Activated CD4-positive, alpha-beta memory T cell treated with anti-CD3 and anti-CD28 coated beads, Interleukin-2, amount 10 ng/mL, durations not matched to agents 7 days and 5 days (primary cell): ENCODE measurements around the gene CDH4. TPM values are rescaled to one million over a fixed set of nuclear protein-coding genes. Genes with fewer than 3 reads are reported as not detected.

Experiments
- CTCF ChIA-PET: fragments of 350-600 bp; sonication (Branson Sonifier 250); formaldehyde crosslinking; loops from one replicate; lab custom pipeline; 2021; ENCODE audit warnings: antibody characterized with exemption, inconsistent platforms; lab: Charles Lee
- POLR2A ChIA-PET: fragments of 350-600 bp; sonication (Branson Sonifier 250); formaldehyde crosslinking; loops from one replicate; lab custom pipeline; 2021; ENCODE audit warnings: antibody characterized with exemption; lab: Charles Lee
- DNase-seq: peaks from one replicate; pipeline ENCODE4 v3.0.0-alpha.2; 2020
- H3K27ac Mint-ChIP-seq: one replicate; pipeline ENCODE4 v1.8.0; 2021; ENCODE audit warnings: mild to moderate bottlenecking, mixed read lengths
- H3K27me3 Mint-ChIP-seq: one replicate; pipeline ENCODE4 v1.8.0; 2021; ENCODE audit warnings: mixed read lengths
- H3K36me3 Mint-ChIP-seq: one replicate; pipeline ENCODE4 v1.8.0; 2021; ENCODE audit warnings: low read depth, mixed read lengths
- H3K4me1 Mint-ChIP-seq: one replicate; pipeline ENCODE4 v1.8.0; 2021; ENCODE audit warnings: mixed read lengths
- H3K4me3 Mint-ChIP-seq: one replicate; pipeline ENCODE4 v1.8.0; 2021; ENCODE audit warnings: mild to moderate bottlenecking, mixed read lengths
- H3K9me3 Mint-ChIP-seq: one replicate; pipeline ENCODE4 v1.8.0; 2021; ENCODE audit warnings: mixed read lengths
- total RNA-seq, 2 experiments: library from RNA; stranded (reverse); gene quantifications; one replicate each; pipeline ENCODE4 v1.2.3, GENCODE V29; 2021

CDH4 gene
- total RNA-seq, 2 experiments from 2014 or later = 0.15 to 0.20 TPM

DNA sequence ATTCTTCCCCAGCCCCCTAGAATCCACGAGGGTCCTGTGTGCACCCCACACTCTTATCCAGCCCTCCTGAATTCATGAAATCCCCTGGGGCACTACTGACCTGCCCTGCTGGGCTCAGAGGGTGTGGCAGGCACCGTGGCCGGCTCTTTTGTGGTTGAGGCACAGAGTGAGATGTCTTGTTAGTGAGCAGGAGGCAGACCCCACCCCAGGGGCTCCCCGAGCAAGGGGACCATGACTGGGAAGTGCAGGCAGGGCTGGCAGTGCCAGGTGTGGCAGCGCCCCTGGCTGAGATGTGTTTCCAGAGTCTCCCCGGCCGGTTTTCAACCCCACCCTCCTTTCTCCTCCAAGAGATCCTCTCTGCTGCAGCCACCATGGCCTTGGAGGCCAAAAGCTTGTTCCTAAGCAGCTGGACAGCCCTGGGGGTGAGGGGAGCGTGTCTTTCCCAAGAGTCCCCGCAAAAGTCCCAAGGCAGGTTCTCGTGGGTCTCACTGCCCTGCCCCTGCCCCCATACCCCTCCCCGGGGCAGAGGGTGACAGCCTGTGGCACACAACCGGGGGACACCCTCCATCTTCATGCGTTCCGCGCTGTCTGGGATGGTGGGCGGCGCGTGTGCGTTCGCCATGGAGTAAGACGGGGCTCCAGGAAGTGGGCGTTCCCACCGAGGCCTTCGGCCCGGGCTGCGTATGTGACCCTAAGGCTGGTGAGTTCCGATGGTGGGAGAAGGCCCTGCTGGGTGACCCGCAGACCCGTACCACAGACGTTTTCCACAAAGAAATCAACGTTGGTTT, 604.8 kb downstream of the CDH4 start:
- Mint-ChIP-seq H3K27ac (no peak overlapping the region), H3K4me3 (no peak overlapping the region), H3K27me3 (no peaks in the 10 kb centered on the region), H3K36me3 (no peaks in the 10 kb centered on the region), H3K9me3 (no peaks in the 10 kb centered on the region), H3K4me1 (no peaks in the 10 kb centered on the region)
- CTCF ChIA-PET = no interaction called here
- no peak for DNase-seq
- POLR2A ChIA-PET = no interaction called here

DNA sequence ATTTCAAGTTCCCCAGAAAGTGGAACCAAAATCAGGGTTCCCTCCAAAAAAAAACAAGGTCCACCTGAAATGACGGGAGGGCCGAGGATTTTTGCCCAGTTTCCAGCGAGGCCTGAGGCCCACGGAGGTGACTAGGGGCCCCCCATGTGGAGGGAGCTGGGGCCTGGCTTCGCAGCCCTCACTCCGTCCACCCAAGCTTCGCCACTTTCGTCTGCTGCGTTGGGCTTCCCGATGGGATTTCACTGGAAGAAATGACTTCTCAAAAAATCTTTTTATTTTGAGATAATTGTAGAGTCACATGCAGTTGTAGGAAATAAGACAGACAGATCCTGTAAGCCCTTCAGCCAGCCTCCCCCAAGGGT, 605.3 kb downstream of the CDH4 start:
- H3K4me3 Mint-ChIP-seq = no peak overlapping the region
- H3K4me1 Mint-ChIP-seq = no peaks in the 10 kb centered on the region
- no peaks in the 10 kb centered on the region for H3K27me3 Mint-ChIP-seq
- DNase-seq = no peak
- ChIA-PET CTCF (no interaction called here), POLR2A (no interaction called here)
- H3K27ac Mint-ChIP-seq = no peak overlapping the region
- H3K36me3 Mint-ChIP-seq = no peaks in the 10 kb centered on the region
- no peaks in the 10 kb centered on the region for H3K9me3 Mint-ChIP-seq

DNA sequence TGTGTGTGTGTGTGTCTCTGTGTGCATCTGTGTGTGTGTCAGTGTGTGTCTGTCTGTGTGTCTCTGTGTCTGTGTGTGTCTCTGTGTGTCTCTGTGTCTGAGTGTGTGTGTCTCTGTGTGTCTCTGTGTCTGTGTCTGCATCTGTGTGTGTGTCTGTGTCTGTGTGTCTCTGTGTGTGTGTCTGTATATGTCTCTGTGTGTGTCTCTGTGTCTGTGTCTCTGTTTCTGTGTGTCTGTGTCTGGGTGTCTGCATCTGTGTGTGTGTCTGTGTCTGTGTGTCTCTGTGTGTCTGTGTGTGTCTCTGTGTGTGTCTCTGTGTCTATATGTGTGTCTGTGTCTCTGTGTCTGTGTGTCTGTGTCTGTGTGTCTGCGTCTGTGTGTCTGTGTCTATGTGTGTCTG, 605.8 kb downstream of the CDH4 start:
- Mint-ChIP-seq H3K4me1 (no peaks in the 10 kb centered on the region), H3K27me3 (no peaks in the 10 kb centered on the region), H3K9me3 (no peaks in the 10 kb centered on the region), H3K4me3 (no peak overlapping the region), H3K36me3 (no peaks in the 10 kb centered on the region), H3K27ac (no peak overlapping the region)
- no peak for DNase-seq
- CTCF ChIA-PET = no interaction called here
- POLR2A ChIA-PET = no interaction called here

DNA sequence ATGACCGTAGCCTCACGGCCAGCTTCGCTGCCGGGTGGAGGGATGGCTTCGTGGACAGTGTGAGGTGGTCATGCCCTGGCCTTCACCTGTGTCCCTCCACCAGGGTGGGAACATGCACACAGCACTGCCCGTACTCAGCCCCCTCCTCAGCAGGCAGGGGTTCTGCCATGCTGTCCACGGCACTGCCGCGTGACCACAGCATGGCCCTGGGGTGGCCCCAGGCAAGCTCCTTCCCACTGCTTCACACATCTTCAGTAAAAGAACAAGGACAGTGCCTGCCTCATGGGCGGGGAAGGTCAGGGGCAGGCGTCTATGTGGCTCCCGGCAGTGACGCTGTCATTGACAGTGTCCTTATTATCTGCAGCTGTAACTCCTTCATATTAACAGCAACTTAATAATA, 607.7 kb downstream of the CDH4 start:
- ChIA-PET POLR2A (no interaction called here), CTCF (no interaction called here)
- H3K27me3 Mint-ChIP-seq = no peaks in the 10 kb centered on the region
- no peaks in the 10 kb centered on the region for H3K36me3 Mint-ChIP-seq
- no peak overlapping the region for H3K27ac Mint-ChIP-seq
- H3K4me3 Mint-ChIP-seq = no peak overlapping the region
- no peaks in the 10 kb centered on the region for H3K4me1 Mint-ChIP-seq
- no peak for DNase-seq
- H3K9me3 Mint-ChIP-seq = no peaks in the 10 kb centered on the region

DNA sequence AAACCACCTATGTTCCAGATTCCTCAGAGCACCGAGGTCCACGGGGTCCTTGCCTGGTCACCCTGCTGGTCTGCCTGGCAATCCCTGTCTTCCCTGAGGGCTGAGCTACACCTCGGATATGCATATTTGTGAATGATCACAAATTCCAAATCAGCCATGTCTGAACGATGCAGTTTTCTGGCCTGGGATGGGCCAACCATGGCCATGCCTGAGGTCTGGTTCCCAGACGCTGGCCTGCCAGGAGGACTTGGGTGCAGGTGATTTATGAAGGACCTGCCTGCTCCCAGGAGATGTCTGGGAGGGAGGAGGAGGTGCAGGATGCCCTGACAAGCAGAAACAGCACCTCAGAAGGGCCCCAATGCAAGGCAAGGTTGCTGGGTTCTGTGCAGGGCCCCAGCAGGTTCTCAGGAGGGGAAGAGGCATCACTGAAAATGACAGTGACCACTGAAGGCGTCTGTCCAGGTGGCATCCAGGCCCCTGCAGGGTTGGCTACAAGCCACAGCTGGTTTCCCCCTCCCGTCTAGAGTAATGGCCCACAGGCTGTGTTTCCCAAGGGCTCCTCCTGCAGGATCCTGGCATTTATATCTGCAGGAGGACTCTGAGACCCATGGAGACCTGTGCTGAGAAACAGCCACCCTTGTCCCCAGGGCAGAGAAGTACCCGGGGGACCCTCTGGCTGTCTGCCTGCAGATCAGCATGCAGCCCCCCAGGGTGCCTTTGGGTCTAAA, 608.4 kb downstream of the CDH4 start:
- Mint-ChIP-seq H3K4me1 (peaks cover 3% of the 10 kb centered on the region), H3K9me3 (peaks cover 5% of the 10 kb centered on the region), H3K27ac (no peak overlapping the region), H3K4me3 (no peak overlapping the region), H3K27me3 (no peaks in the 10 kb centered on the region), H3K36me3 (peaks cover 4% of the 10 kb centered on the region)
- CTCF ChIA-PET = no interaction called here
- no peak for DNase-seq
- POLR2A ChIA-PET = no interaction called here

DNA sequence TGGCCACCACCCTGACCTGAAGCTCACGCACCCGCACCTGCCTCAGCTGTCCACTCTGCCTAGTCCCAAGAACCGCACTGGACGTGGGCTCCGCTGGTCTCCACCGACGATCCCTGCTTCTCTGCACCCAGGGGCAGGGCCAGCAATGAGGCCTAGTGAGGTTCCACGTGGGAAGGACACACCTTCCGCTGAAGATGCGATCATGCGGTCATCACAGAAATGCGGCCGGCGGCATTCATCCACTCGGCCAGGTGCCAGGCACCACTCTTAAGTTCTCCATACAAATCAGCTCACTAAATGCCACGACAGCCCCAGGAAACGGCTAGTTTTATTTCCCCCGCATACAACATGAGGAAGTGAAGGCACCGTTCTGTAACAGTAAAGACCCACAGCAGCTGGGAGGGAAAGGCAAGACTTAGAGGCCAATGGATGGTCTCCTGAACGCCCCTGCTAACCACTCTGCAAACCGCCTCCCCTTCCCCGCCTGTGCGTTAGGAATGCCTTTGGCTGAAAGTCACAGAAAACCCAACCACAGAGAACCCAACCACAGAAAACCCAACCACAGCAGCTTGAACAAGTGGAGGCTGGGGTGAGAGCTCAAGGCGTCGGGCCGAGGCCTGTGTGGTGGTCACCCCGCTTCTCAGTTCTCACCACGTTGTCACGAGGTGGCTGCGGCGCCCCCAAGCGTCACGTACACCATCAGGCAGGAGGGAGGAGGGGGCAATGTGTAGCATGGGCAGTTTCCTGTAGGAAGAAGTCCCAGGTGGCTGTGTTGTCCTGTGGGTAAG, 609.2 kb downstream of the CDH4 start:
- Mint-ChIP-seq H3K9me3 (peaks cover 9% of the 10 kb centered on the region), H3K4me1 (peaks cover 3% of the 10 kb centered on the region), H3K27ac (no peak overlapping the region), H3K4me3 (no peak overlapping the region), H3K36me3 (peaks cover 4% of the 10 kb centered on the region), H3K27me3 (no peaks in the 10 kb centered on the region)
- ChIA-PET CTCF (no interaction called here), POLR2A (no interaction called here)
- no peak for DNase-seq

DNA sequence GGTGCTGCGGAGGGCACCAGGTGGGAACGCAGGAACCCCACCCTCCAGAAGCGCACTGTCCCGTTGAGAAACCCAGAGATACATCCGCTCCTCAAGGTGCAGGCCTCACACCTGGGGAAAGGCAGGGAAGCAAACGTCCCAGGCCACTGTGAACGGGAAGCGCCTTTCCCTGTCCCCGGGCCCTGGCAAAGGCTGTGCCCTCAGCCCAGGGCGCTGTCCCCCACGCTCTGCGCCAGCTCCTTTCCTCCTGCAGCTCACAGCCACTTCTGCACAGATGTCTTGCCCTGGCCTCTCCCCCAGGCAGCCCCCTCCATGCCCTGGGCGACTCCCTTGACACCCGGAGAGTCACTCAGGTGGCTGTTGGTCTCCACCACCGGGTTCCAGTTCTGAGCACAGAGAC, 609.8 kb downstream of the CDH4 start:
- POLR2A ChIA-PET = no interaction called here
- no peak for DNase-seq
- no peak overlapping the region for H3K4me3 Mint-ChIP-seq

DNA sequence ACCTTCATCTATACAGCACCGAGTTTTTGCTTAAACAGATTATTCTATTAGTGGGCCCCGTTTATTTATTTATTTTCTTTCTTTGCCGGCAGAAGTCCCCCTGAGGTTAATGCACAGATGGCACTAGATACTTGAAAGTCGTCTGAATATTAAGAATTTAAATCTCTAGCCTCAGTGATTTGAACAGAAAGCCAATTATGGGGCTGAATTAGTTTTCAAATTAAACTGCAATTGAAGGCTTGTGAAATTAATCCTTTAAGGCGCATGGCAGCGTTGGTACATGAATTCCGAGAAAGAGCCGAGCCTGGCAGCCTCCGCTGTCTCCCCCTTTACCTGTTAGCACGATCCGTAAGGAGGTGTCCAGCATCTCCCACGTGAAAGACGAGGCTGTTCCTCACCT, 610.8 kb downstream of the CDH4 start:
- peaks cover 14% of the 10 kb centered on the region for H3K9me3 Mint-ChIP-seq
- ChIA-PET CTCF (no interaction called here), POLR2A (no interaction called here)
- peaks cover 4% of the 10 kb centered on the region for H3K36me3 Mint-ChIP-seq
- H3K27me3 Mint-ChIP-seq = no peaks in the 10 kb centered on the region
- no peak overlapping the region for H3K27ac Mint-ChIP-seq
- H3K4me1 Mint-ChIP-seq = peaks cover 3% of the 10 kb centered on the region
- H3K4me3 Mint-ChIP-seq = no peak overlapping the region
- DNase-seq = no peak

More for the DNA sequence above, 609.8 kb downstream of the CDH4 start:
- CTCF ChIA-PET = no interaction called here
- Mint-ChIP-seq H3K4me1 (peaks cover 3% of the 10 kb centered on the region), H3K9me3 (peaks cover 14% of the 10 kb centered on the region), H3K36me3 (peaks cover 4% of the 10 kb centered on the region), H3K27ac (no peak overlapping the region), H3K27me3 (no peaks in the 10 kb centered on the region)

DNA sequence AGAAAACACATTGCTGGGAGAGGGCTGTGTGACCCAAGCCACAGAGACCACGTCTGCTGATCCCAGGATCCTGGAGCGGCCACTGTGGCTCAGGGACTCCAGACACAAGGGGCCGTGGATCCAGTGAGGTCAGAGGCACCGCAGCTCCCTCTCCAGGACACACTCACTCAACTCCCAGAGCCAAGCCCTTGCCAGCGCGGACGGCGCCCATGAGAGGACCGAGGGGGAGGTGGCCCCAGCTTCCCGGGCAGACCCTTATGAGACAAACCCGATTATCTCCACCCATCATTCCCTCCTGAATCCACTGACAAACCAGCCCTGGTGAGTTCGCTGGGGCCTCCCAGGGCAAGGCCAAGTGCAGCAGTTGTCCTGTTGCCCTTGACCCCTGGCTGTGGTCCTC, 612.4 kb downstream of the CDH4 start:
- Mint-ChIP-seq H3K4me1 (peaks cover 3% of the 10 kb centered on the region), H3K4me3 (no peak overlapping the region), H3K9me3 (peaks cover 14% of the 10 kb centered on the region), H3K27ac (no peak overlapping the region), H3K27me3 (no peaks in the 10 kb centered on the region), H3K36me3 (peaks cover 4% of the 10 kb centered on the region)
- no peak for DNase-seq
- ChIA-PET CTCF (no interaction called here), POLR2A (no interaction called here)

DNA sequence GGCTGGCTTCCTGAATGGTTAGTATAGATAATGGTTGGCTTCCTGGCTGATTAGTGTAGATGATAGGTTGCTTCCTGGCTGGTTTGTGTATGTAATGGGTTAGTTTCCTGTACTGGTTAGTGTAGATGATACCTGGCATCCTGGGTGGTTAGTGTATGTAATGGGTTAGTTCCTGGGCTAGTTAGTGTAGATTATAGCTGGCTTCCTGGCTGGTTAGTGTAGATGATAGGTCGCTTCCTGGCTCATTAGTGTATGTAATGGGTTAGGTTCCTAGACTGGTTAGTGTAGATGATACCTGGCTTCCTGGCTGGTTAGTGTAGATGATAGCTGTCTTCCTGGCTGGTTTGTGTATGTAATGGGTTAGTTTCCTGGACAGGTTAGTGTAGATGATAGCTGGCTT, 613.3 kb downstream of the CDH4 start:
- Mint-ChIP-seq H3K9me3 (peaks cover 14% of the 10 kb centered on the region), H3K4me3 (no peak overlapping the region), H3K27ac (no peak overlapping the region), H3K36me3 (peaks cover 4% of the 10 kb centered on the region), H3K4me1 (peaks cover 3% of the 10 kb centered on the region), H3K27me3 (no peaks in the 10 kb centered on the region)
- DNase-seq = no peak
- ChIA-PET CTCF (no interaction called here), POLR2A (no interaction called here)

DNA sequence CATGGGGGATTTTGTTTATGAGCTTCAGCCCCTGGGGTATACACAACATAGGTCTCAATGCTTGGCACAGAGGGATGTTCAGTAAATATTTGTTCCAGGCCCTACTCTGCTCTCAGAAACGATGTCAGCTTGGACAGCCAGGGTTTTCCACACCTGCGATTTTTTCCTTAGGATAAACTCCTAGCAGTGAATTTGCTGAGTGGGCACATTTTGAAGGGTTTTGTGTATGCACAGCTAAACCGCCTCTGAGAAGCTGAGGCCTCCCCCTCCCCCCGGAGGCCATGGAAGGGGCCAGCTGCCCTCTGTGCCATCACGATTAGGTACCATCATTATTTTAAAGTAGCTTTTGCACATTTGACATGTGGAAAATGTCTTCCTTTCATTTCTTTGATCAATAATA, 614.1 kb downstream of the CDH4 start:
- ChIA-PET CTCF (no interaction called here), POLR2A (no interaction called here)
- H3K9me3 Mint-ChIP-seq = peaks cover 14% of the 10 kb centered on the region
- peaks cover 4% of the 10 kb centered on the region for H3K36me3 Mint-ChIP-seq
- H3K27ac Mint-ChIP-seq = no peak overlapping the region
- no peak overlapping the region for H3K4me3 Mint-ChIP-seq
- peaks cover 3% of the 10 kb centered on the region for H3K4me1 Mint-ChIP-seq
- no peaks in the 10 kb centered on the region for H3K27me3 Mint-ChIP-seq
- no peak for DNase-seq

DNA sequence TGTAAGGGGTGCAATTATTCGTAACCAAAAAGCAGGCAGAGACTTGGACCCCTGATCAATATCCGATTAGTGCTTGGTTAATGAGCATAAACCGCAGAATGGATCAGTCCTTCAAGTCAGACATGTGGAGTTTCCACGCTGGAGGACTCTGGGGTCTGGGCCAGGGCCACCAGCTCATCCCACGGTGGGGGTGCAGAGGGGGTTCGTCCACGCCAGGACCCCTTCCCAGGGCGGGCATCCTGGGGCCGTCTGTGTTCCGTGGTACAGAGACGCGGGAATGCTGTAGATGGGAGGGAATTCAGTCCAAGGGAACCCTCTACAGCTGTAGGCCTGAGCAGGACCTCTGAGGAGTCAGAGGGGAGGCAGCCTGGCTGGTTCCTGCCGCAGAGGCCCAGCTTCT, 615.9 kb downstream of the CDH4 start:
- no peak for DNase-seq
- H3K27ac Mint-ChIP-seq = no peak overlapping the region
- peaks cover 4% of the 10 kb centered on the region for H3K36me3 Mint-ChIP-seq
- peaks cover 14% of the 10 kb centered on the region for H3K9me3 Mint-ChIP-seq
- peaks cover 3% of the 10 kb centered on the region for H3K4me1 Mint-ChIP-seq
- ChIA-PET CTCF (no interaction called here), POLR2A (no interaction called here)
- no peaks in the 10 kb centered on the region for H3K27me3 Mint-ChIP-seq
- no peak overlapping the region for H3K4me3 Mint-ChIP-seq

DNA sequence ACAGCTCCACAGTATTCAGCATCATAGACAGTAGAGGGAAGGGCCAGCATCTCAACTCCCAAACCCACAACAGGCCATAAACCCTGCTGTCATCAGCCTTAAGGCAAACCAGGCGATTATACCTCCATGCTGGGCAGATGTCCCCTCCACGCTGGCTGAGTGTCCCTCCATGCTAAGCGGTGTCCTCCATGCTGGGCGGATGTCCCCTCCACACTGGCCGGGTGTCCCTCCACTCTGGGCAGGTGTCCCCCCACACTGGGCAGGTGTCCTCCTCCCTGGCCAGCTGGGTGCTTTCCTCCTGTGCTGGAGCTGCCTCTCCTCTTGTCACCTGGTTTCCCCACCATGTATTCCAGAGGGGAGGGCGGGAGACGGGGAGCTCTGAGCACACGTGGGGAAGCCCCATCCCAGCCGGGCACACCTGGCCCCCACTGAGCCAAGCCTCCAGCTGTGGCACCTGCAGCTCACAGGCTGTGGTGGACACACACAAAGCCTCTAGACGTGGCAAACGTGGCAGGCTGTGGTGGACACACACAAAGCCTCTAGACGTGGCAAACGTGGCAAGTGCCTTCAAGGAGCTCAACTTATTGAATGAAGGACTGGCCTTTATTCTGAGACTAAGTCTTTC, 616.5 kb downstream of the CDH4 start:
- H3K4me1 Mint-ChIP-seq = peaks cover 3% of the 10 kb centered on the region
- CTCF ChIA-PET = no interaction called here
- no peaks in the 10 kb centered on the region for H3K27me3 Mint-ChIP-seq
- peaks cover 4% of the 10 kb centered on the region for H3K36me3 Mint-ChIP-seq
- no peak overlapping the region for H3K27ac Mint-ChIP-seq
- POLR2A ChIA-PET = no interaction called here
- H3K9me3 Mint-ChIP-seq = peaks cover 14% of the 10 kb centered on the region
- H3K4me3 Mint-ChIP-seq = no peak overlapping the region
- DNase-seq = no peak
